ENCODE results near the gene ASB8. TPM values are rescaled to one million over a fixed set of nuclear protein-coding genes. Genes with fewer than 3 reads are reported as not detected.
"Not testable (repeated sequence)": the region's sequence is repeated elsewhere in the genome, so short reads cannot be mapped to it uniquely, and the experiment has no call there.

The ASB8 gene
- polyA plus RNA-seq, 1 experiment, result 30.1 TPM

GRCh38 chr12:48118284-48118871 lies 38.9 kb downstream of the ASB8 start:
- ChIA-PET POLR2A (interaction anchor here (0.9 to 1.8 kb wide), 2 partner anchors 13 to 26 kb away, joined by 3 to 14 read pairs; partner anchors contain the start of gene SENP1), CTCF (interaction anchor here (1.3 to 1.8 kb wide), 2 partner anchors 38 to 71 kb away, joined by 3 to 7 read pairs; partner anchors contain the start of gene ASB8)
- no peaks in the 10 kb centered on the region for H3K9me3 ChIP-seq (ENCODE audit: control insufficient read depth, insufficient read depth, low read length)
- TF ChIP-seq CTCF (IDR thresholded peaks at IDR 0.05; ENCODE audit: low read depth, low read length), result no peak
- peaks cover 11% of the 10 kb centered on the region for H3K27me3 ChIP-seq (ENCODE audit: control insufficient read depth, insufficient read depth, low read length)
- H3K27ac ChIP-seq (ENCODE audit: low read depth, low read length), result no peak overlapping the region
- no peak overlapping the region; the same call in 1 of the 2 replicates for H3K4me3 ChIP-seq (ENCODE audit: low read depth, low read length)
- DNase-seq (ENCODE audit: low read depth, low spot score), result no peak

GRCh38 chr12:48115957-48116356 lies 41.4 kb downstream of the ASB8 start:
- H3K4me3 ChIP-seq (ENCODE audit: low read depth, low read length), result no peak overlapping the region
- CTCF ChIA-PET, result no interaction called here
- H3K27ac ChIP-seq (ENCODE audit: low read depth, low read length), result no peak overlapping the region
- no peak for TF ChIP-seq CTCF (IDR thresholded peaks at IDR 0.05; ENCODE audit: low read depth, low read length)
- H3K27me3 ChIP-seq (ENCODE audit: control insufficient read depth, insufficient read depth, low read length), result peaks cover 11% of the 10 kb centered on the region
- POLR2A ChIA-PET, result no interaction called here
- no peaks in the 10 kb centered on the region for H3K9me3 ChIP-seq (ENCODE audit: control insufficient read depth, insufficient read depth, low read length)
- DNase-seq (ENCODE audit: low read depth, low spot score), result no peak

- H3K4me3 ChIP-seq (ENCODE audit: low read depth, low read length); DNase-seq (ENCODE audit: low read depth, low spot score); H3K9me3 ChIP-seq (ENCODE audit: control insufficient read depth, insufficient read depth, low read length); H3K27ac ChIP-seq (ENCODE audit: low read depth, low read length); CTCF ChIA-PET; POLR2A ChIA-PET: not testable (repeated sequence)
- H3K27me3 ChIP-seq (ENCODE audit: control insufficient read depth, insufficient read depth, low read length), result peaks cover 19% of the 10 kb centered on the region
Observed at GRCh38 chr12:48111312-48111693, 46.0 kb downstream of the ASB8 start.

GRCh38 chr12:48110691-48111311 lies 46.5 kb downstream of the ASB8 start:
- TF ChIP-seq CTCF (IDR thresholded peaks at IDR 0.05; ENCODE audit: low read depth, low read length), result no peak
- CTCF ChIA-PET, result no interaction called here
- DNase-seq (ENCODE audit: low read depth, low spot score), result no peak
- no peaks in the 10 kb centered on the region for H3K9me3 ChIP-seq (ENCODE audit: control insufficient read depth, insufficient read depth, low read length)
- no peak overlapping the region for H3K4me3 ChIP-seq (ENCODE audit: low read depth, low read length)
- H3K27me3 ChIP-seq (ENCODE audit: control insufficient read depth, insufficient read depth, low read length), result peaks cover 16% of the 10 kb centered on the region
- POLR2A ChIA-PET, result no interaction called here
- no peak overlapping the region for H3K27ac ChIP-seq (ENCODE audit: low read depth, low read length)

- TF ChIP-seq CTCF (IDR thresholded peaks at IDR 0.05; ENCODE audit: low read depth, low read length), result no peak
- ChIA-PET POLR2A (no interaction called here), CTCF (interaction anchor here (1.3 kb wide), 1 partner anchor 55 kb away, joined by 4 read pairs; no protein-coding TSS in a partner anchor)
- no peak overlapping the region for H3K4me3 ChIP-seq (ENCODE audit: low read depth, low read length)
- DNase-seq (ENCODE audit: low read depth, low spot score), result no peak
- H3K9me3 ChIP-seq (ENCODE audit: control insufficient read depth, insufficient read depth, low read length), result no peaks in the 10 kb centered on the region
- peaks cover 11% of the 10 kb centered on the region for H3K27me3 ChIP-seq (ENCODE audit: control insufficient read depth, insufficient read depth, low read length)
- H3K27ac ChIP-seq (ENCODE audit: low read depth, low read length), result no peak overlapping the region
Observed at GRCh38 chr12:48109424-48109823, 47.9 kb downstream of the ASB8 start.
